Measurements from ENCODE around the gene SRCIN1.
"Not testable (repeated sequence)": the region's sequence is repeated elsewhere in the genome, so short reads cannot be mapped to it uniquely, and the experiment has no call there.

Gene SRCIN1

DNA sequence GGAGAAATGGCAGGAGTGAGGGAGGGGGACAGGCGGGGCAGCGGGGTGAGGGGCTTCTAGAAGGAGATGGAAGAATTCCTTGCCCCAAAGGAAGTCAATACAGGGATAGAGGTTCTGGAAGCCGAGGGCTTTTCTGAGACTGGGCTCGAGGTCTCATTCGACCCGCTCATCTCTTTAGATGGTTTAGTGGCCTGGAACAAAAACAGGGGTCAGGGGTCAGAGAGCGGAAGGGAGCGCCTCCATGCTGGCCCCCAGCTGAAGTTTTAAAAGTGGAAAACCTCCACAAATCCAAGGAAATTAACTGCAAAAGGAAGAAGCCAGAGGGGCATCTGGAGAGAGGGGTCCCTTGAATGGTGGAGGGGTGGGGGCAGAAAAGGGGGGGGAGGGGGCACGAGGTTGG lies 72.5 kb downstream of the SRCIN1 start:
- H4K20me1 ChIP-seq (ENCODE audit: low read depth, low read length): no peaks in the 10 kb centered on the region
- H3K9me2 ChIP-seq (replicated peaks; ENCODE audit: insufficient read depth, low read length): no peaks in the 10 kb centered on the region
- H3K9me3 ChIP-seq (ENCODE audit: insufficient read depth, low read length): no peaks in the 10 kb centered on the region
- H3K9ac ChIP-seq (ENCODE audit: low read length): no peak overlapping the region
- TF ChIP-seq CTCF (IDR thresholded peaks at IDR 0.05; ENCODE audit: insufficient read depth, low read length, poor library complexity, severe bottlenecking) (no peak), EZH2phosphoT487 (conservative IDR thresholded peaks at IDR 0.05; ENCODE audit: low read length) (no peak)
- H3K79me2 ChIP-seq (ENCODE audit: insufficient read depth, low read length): no peaks in the 10 kb centered on the region
- no peaks in the 10 kb centered on the region for H3F3A ChIP-seq (ENCODE audit: insufficient read depth)
- H3K4me2 ChIP-seq (ENCODE audit: low read depth, low read length, poor library complexity, severe bottlenecking): no peak overlapping the region
- no peak overlapping the region for H2AFZ ChIP-seq (ENCODE audit: low read depth, low read length, severe bottlenecking)
- H3K27me3 ChIP-seq (ENCODE audit: low read length): no peaks in the 10 kb centered on the region
- no peak overlapping the region for H3K27ac ChIP-seq (ENCODE audit: low read depth, low read length)
- H3K36me3 ChIP-seq (ENCODE audit: low read length): no peaks in the 10 kb centered on the region
- no peak overlapping the region for H3K4me3 ChIP-seq (ENCODE audit: insufficient read depth, low read length, poor library complexity, severe bottlenecking)

DNA sequence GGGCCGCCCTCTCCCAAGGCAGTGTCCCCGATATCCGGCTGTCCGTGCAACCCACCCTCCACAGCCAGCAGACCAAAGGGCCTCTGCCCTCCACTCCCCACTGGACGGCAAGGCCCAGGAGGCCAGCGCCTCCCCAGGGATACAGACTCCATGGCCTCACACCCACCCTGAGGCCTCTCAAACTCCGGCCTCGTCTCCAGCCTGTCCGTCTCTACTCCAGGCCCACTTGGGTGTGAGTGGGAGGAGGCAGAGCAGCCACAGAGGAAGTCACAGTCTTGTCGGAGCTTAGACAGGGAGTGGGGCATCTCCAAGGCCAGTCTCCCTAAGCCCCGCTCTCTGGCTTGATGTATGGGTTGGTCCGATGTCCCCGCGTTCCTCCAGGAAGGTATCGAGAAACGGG lies 73.3 kb downstream of the SRCIN1 start:
- H3K4me3 ChIP-seq (ENCODE audit: insufficient read depth, low read length, poor library complexity, severe bottlenecking): no peak overlapping the region

GRCh38 chr17:38531761-38532160 lies 74.0 kb downstream of the SRCIN1 start:
- H2AFZ ChIP-seq (ENCODE audit: low read depth, low read length, severe bottlenecking); H3F3A ChIP-seq (ENCODE audit: insufficient read depth); H3K36me3 ChIP-seq (ENCODE audit: low read length); H3K9me3 ChIP-seq (ENCODE audit: insufficient read depth, low read length); H3K27me3 ChIP-seq (ENCODE audit: low read length); H3K9ac ChIP-seq (ENCODE audit: low read length); H3K4me3 ChIP-seq (ENCODE audit: insufficient read depth, low read length, poor library complexity, severe bottlenecking); H4K20me1 ChIP-seq (ENCODE audit: low read depth, low read length); H3K4me2 ChIP-seq (ENCODE audit: low read depth, low read length, poor library complexity, severe bottlenecking); H3K27ac ChIP-seq (ENCODE audit: low read depth, low read length); H3K79me2 ChIP-seq (ENCODE audit: insufficient read depth, low read length); H3K9me2 ChIP-seq (replicated peaks; ENCODE audit: insufficient read depth, low read length): not testable (repeated sequence)

More for the DNA sequence above, 73.3 kb downstream of the SRCIN1 start:
- H3K9ac ChIP-seq (ENCODE audit: low read length): no peak overlapping the region
- H3K79me2 ChIP-seq (ENCODE audit: insufficient read depth, low read length): no peaks in the 10 kb centered on the region
- H3K4me2 ChIP-seq (ENCODE audit: low read depth, low read length, poor library complexity, severe bottlenecking): no peak overlapping the region
- no peaks in the 10 kb centered on the region for H3K36me3 ChIP-seq (ENCODE audit: low read length)
- H3K9me2 ChIP-seq (replicated peaks; ENCODE audit: insufficient read depth, low read length): no peaks in the 10 kb centered on the region
- H3K27ac ChIP-seq (ENCODE audit: low read depth, low read length): no peak overlapping the region
- H2AFZ ChIP-seq (ENCODE audit: low read depth, low read length, severe bottlenecking): no peak overlapping the region
- no peaks in the 10 kb centered on the region for H4K20me1 ChIP-seq (ENCODE audit: low read depth, low read length)
- no peak for TF ChIP-seq EZH2phosphoT487 (conservative IDR thresholded peaks at IDR 0.05; ENCODE audit: low read length)
- TF ChIP-seq CTCF (IDR thresholded peaks at IDR 0.05; ENCODE audit: insufficient read depth, low read length, poor library complexity, severe bottlenecking): no peak
- H3F3A ChIP-seq (ENCODE audit: insufficient read depth): no peaks in the 10 kb centered on the region
- no peaks in the 10 kb centered on the region for H3K27me3 ChIP-seq (ENCODE audit: low read length)
- no peaks in the 10 kb centered on the region for H3K9me3 ChIP-seq (ENCODE audit: insufficient read depth, low read length)

- not testable (repeated sequence) for H2AFZ ChIP-seq (ENCODE audit: low read depth, low read length, severe bottlenecking); H3K27ac ChIP-seq (ENCODE audit: low read depth, low read length); H3K27me3 ChIP-seq (ENCODE audit: low read length); H3K4me2 ChIP-seq (ENCODE audit: low read depth, low read length, poor library complexity, severe bottlenecking); H4K20me1 ChIP-seq (ENCODE audit: low read depth, low read length); H3K9me2 ChIP-seq (replicated peaks; ENCODE audit: insufficient read depth, low read length); H3K9me3 ChIP-seq (ENCODE audit: insufficient read depth, low read length); H3F3A ChIP-seq (ENCODE audit: insufficient read depth); H3K79me2 ChIP-seq (ENCODE audit: insufficient read depth, low read length); H3K4me3 ChIP-seq (ENCODE audit: insufficient read depth, low read length, poor library complexity, severe bottlenecking); H3K36me3 ChIP-seq (ENCODE audit: low read length); H3K9ac ChIP-seq (ENCODE audit: low read length)
These were observed 74.9 kb downstream of the SRCIN1 start for GRCh38 chr17:38530856-38531255.

- H3K4me2 ChIP-seq (ENCODE audit: low read depth, low read length, poor library complexity, severe bottlenecking); H3K27ac ChIP-seq (ENCODE audit: low read depth, low read length): not testable (repeated sequence)
These were observed 77.6 kb downstream of the SRCIN1 start for GRCh38 chr17:38528141-38528540.

GRCh38 chr17:38526526-38526925 lies 79.2 kb downstream of the SRCIN1 start:
- not testable (repeated sequence) for H3K27me3 ChIP-seq (ENCODE audit: low read length); H3K36me3 ChIP-seq (ENCODE audit: low read length); H3K9me3 ChIP-seq (ENCODE audit: insufficient read depth, low read length); H3K4me2 ChIP-seq (ENCODE audit: low read depth, low read length, poor library complexity, severe bottlenecking); H3K79me2 ChIP-seq (ENCODE audit: insufficient read depth, low read length); H3K9ac ChIP-seq (ENCODE audit: low read length); H3F3A ChIP-seq (ENCODE audit: insufficient read depth); H3K27ac ChIP-seq (ENCODE audit: low read depth, low read length); H3K9me2 ChIP-seq (replicated peaks; ENCODE audit: insufficient read depth, low read length); H3K4me3 ChIP-seq (ENCODE audit: insufficient read depth, low read length, poor library complexity, severe bottlenecking); H2AFZ ChIP-seq (ENCODE audit: low read depth, low read length, severe bottlenecking); H4K20me1 ChIP-seq (ENCODE audit: low read depth, low read length)

More at GRCh38 chr17:38528141-38528540, 77.6 kb downstream of the SRCIN1 start:
- H3K27me3 ChIP-seq (ENCODE audit: low read length); H3K36me3 ChIP-seq (ENCODE audit: low read length); H2AFZ ChIP-seq (ENCODE audit: low read depth, low read length, severe bottlenecking); H3K79me2 ChIP-seq (ENCODE audit: insufficient read depth, low read length); H4K20me1 ChIP-seq (ENCODE audit: low read depth, low read length); H3F3A ChIP-seq (ENCODE audit: insufficient read depth); H3K9me2 ChIP-seq (replicated peaks; ENCODE audit: insufficient read depth, low read length); H3K9ac ChIP-seq (ENCODE audit: low read length); H3K9me3 ChIP-seq (ENCODE audit: insufficient read depth, low read length); H3K4me3 ChIP-seq (ENCODE audit: insufficient read depth, low read length, poor library complexity, severe bottlenecking): not testable (repeated sequence)
